ENCODE results near the gene LRRFIP1. TPM values are rescaled to one million over a fixed set of nuclear protein-coding genes. Genes with fewer than 3 reads are reported as not detected.
A peak's percentile ranks its signal among the peaks of the same experiment; 100 is the strongest.

LRRFIP1 gene
- total RNA-seq, result 100 to 1,000 TPM; 180 to 357 TPM
- long read RNA-seq, donor 1, full-length matches to known transcripts, result 24 of 165 reads
- long read RNA-seq, donor 1, partial matches to known transcripts, result 20 of 165 reads
- long read RNA-seq, donor 1, other reads (novel, unspliced or antisense), result 121 of 165 reads
- long read RNA-seq, donor 2, full-length matches to known transcripts, result 69 of 590 reads
- long read RNA-seq, donor 2, partial matches to known transcripts, result 112 of 590 reads
- long read RNA-seq, donor 2, other reads (novel, unspliced or antisense), result 409 of 590 reads

GRCh38 chr2:237627441-237628246 lies at the start of gene LRRFIP1:
TSS of gene LRRFIP1 (plus strand) at chr2:237627587. CDS start at chr2:237627645, 58 bp downstream.
- intact Hi-C loops (cut with DNase I), result no loop called here
- DNase-seq (ENCODE audit: low spot score), result peak; percentile 85

GRCh38 chr2:237577956-237578870 lies 49.2 kb upstream of the LRRFIP1 start:
- intact Hi-C loops (cut with DNase I), result loop anchor here (10.0 kb wide), 1 partner anchor 453 kb away; no protein-coding TSS in a partner anchor
- peak; percentile 42 for DNase-seq (ENCODE audit: low spot score)

- intact Hi-C loops (cut with DNase I), result loop anchor here in 1 of 2 donors (1.0 kb wide), 1 partner anchor 44 kb away; no protein-coding TSS in a partner anchor
- DNase-seq (ENCODE audit: low spot score), result no peak
These were observed 46.1 kb upstream of the LRRFIP1 start for GRCh38 chr2:237581326-237581725.

GRCh38 chr2:237581751-237582746 lies 45.3 kb upstream of the LRRFIP1 start:
- DNase-seq (ENCODE audit: low spot score), result no peak
- intact Hi-C loops (cut with DNase I), result loop anchor here in 1 of 2 donors (1.0 kb wide), 1 partner anchor 45 kb away; no protein-coding TSS in a partner anchor

- DNase-seq (ENCODE audit: low spot score), result peak; percentile 73
- intact Hi-C loops (cut with DNase I), result no loop called here
These were observed 43.7 kb upstream of the LRRFIP1 start for GRCh38 chr2:237583385-237584295.

GRCh38 chr2:237585590-237586221 lies 41.7 kb upstream of the LRRFIP1 start:
- DNase-seq (ENCODE audit: low spot score), result peak; percentile 8
- intact Hi-C loops (cut with DNase I), result loop anchor here in 1 of 2 donors (5.0 kb wide), 1 partner anchor 162 kb away; no protein-coding TSS in a partner anchor

GRCh38 chr2:237588044-237588696 lies 39.2 kb upstream of the LRRFIP1 start:
- DNase-seq (ENCODE audit: low spot score), result peak; percentile 67
- intact Hi-C loops (cut with DNase I), result loop anchor here in 1 of 2 donors (5.0 kb wide), 1 partner anchor 159 kb away; no protein-coding TSS in a partner anchor

- DNase-seq (ENCODE audit: low spot score), result peak; percentile 79
- intact Hi-C loops (cut with DNase I), result loop anchor here in 1 of 2 donors (10.0 kb wide), 1 partner anchor 154 kb away; no protein-coding TSS in a partner anchor
These were observed 36.9 kb upstream of the LRRFIP1 start, which contains the start of gene RAB17 for GRCh38 chr2:237590272-237591140. TSS of gene RAB17 (minus strand) at chr2:237590734. CDS start at chr2:237586154, 4,580 bp downstream.

GRCh38 chr2:237591141-237591881 lies 36.1 kb upstream of the LRRFIP1 start:
- DNase-seq (ENCODE audit: low spot score), result peak; percentile 81
- intact Hi-C loops (cut with DNase I), result loop anchor here in 1 of 2 donors (10.0 kb wide), 1 partner anchor 153 kb away; no protein-coding TSS in a partner anchor

- peak; percentile 71 for DNase-seq (ENCODE audit: low spot score)
- intact Hi-C loops (cut with DNase I), result loop anchor here in 1 of 2 donors (10.0 kb wide), 1 partner anchor 152 kb away; no protein-coding TSS in a partner anchor
These were observed 34.9 kb upstream of the LRRFIP1 start for GRCh38 chr2:237592425-237592980.

- DNase-seq (ENCODE audit: low spot score), result peak; percentile 50
- intact Hi-C loops (cut with DNase I), result loop anchor here in 1 of 2 donors (10.0 kb wide), 1 partner anchor 152 kb away; no protein-coding TSS in a partner anchor
These were observed 34.4 kb upstream of the LRRFIP1 start for GRCh38 chr2:237593036-237593435.

GRCh38 chr2:237593596-237594320 lies 33.6 kb upstream of the LRRFIP1 start:
- peak; percentile 67 for DNase-seq (ENCODE audit: low spot score)
- intact Hi-C loops (cut with DNase I), result loop anchor here in 1 of 2 donors (10.0 kb wide), 1 partner anchor 151 kb away; no protein-coding TSS in a partner anchor

GRCh38 chr2:237594514-237594871 lies 32.9 kb upstream of the LRRFIP1 start:
- intact Hi-C loops (cut with DNase I), result loop anchor here in 1 of 2 donors (10.0 kb wide), 1 partner anchor 150 kb away; no protein-coding TSS in a partner anchor
- DNase-seq (ENCODE audit: low spot score), result peak; percentile 59
